OCI-LY3 (cell line): ENCODE results near the gene KL.

Experiments
- EZH2phosphoT487 ChIP-seq: fragments of 200-600 bp; shearing (Covaris generic); IDR thresholded peaks from 2 replicates; pipeline ENCODE4 v1.6.1; 2018; ENCODE audit warnings: antibody characterized with exemption, mixed run types, low read depth
- TF ChIP-seq, protein P1 (sequence below): fragments of 200-600, 300-600 bp; sonication (generic); IDR thresholded peaks from 2 replicates; pipeline ENCODE4 v1.5.1; 2014; ENCODE audit warnings: antibody characterized with exemption, low read length, low read depth

DNA sequence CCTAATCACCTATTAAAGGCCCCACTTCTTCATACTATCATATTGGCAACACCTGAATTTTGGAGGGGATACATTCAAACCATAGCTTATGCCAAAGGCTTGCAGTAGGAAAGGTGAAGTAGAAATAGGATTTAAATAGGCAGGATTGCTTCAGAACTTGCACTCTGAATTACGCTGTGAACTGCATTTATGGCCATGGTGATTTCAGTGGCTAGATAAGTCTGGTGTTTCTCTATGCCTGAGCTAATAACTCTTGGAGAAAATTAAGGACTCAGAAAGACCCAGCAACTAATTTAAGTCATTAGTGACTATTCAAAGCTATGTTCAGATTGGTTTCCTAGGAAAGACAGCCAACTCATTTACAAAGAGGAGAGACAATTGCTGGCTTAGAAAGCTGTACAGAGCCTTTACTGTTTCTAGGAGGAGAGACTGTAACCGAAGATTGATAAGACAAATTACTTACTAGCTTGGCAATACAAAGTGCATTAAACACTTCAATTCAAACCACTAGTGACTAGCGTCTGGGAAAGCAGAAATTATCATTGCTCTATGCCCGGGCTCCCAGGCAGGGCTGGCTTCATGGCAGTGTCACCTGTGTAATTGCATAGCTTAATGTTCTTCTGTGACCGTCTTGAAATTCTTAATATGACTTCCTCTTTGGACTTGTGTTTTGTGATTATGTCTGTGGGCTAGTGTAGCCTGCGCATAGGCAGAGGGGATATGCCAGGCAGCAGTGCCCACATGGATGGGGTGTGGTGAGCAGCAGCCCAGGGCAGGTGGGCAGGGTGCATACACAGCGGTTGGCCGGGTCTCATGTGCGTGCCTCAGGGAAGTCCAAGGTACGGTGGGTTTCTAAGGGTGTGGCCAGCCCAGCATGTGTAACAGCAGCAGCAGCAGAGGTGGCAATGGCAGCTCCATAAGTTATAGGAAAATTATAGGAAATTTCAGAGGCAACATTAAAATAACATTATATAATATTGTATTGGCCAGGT lies 60.1 kb downstream of the KL start:
- TF ChIP-seq, protein P1, sequence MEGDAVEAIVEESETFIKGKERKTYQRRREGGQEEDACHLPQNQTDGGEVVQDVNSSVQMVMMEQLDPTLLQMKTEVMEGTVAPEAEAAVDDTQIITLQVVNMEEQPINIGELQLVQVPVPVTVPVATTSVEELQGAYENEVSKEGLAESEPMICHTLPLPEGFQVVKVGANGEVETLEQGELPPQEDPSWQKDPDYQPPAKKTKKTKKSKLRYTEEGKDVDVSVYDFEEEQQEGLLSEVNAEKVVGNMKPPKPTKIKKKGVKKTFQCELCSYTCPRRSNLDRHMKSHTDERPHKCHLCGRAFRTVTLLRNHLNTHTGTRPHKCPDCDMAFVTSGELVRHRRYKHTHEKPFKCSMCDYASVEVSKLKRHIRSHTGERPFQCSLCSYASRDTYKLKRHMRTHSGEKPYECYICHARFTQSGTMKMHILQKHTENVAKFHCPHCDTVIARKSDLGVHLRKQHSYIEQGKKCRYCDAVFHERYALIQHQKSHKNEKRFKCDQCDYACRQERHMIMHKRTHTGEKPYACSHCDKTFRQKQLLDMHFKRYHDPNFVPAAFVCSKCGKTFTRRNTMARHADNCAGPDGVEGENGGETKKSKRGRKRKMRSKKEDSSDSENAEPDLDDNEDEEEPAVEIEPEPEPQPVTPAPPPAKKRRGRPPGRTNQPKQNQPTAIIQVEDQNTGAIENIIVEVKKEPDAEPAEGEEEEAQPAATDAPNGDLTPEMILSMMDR, result no peak
- TF ChIP-seq EZH2phosphoT487, result no peak
